Measurements from ENCODE around the gene UBL4B.

Gene UBL4B

GRCh38 chr1:110084227-110085078, 27.8 kb upstream of the UBL4B start:
- no peak for DNase-seq (ENCODE audit: low read depth in 1 of 2, low spot score in 1 of 2)

- no peak for DNase-seq (ENCODE audit: low read depth in 1 of 2, low spot score in 1 of 2)
These were observed 26.6 kb upstream of the UBL4B start for GRCh38 chr1:110085671-110086070.

- no peak for DNase-seq (ENCODE audit: low read depth in 1 of 2, low spot score in 1 of 2)
These were observed 25.3 kb upstream of the UBL4B start for GRCh38 chr1:110086961-110087360.

GRCh38 chr1:110087812-110088738, 24.2 kb upstream of the UBL4B start:
- peak in 1 of 2 donors; percentile 51 for DNase-seq (ENCODE audit: low read depth in 1 of 2, low spot score in 1 of 2)

GRCh38 chr1:110088739-110089316, 23.4 kb upstream of the UBL4B start:
- DNase-seq (ENCODE audit: low read depth in 1 of 2, low spot score in 1 of 2) = no peak

GRCh38 chr1:110089561-110090275, 22.5 kb upstream of the UBL4B start:
- no peak for DNase-seq (ENCODE audit: low read depth in 1 of 2, low spot score in 1 of 2)

GRCh38 chr1:110091381-110091780, 20.9 kb upstream of the UBL4B start:
- no peak for DNase-seq (ENCODE audit: low read depth in 1 of 2, low spot score in 1 of 2)

GRCh38 chr1:110091791-110092190, 20.5 kb upstream of the UBL4B start:
- DNase-seq (ENCODE audit: low read depth in 1 of 2, low spot score in 1 of 2) = no peak

- DNase-seq (ENCODE audit: low read depth in 1 of 2, low spot score in 1 of 2) = no peak
These were observed 19.3 kb upstream of the UBL4B start for GRCh38 chr1:110092991-110093390.

GRCh38 chr1:110094931-110095654, 17.1 kb upstream of the UBL4B start:
- DNase-seq (ENCODE audit: low read depth in 1 of 2, low spot score in 1 of 2) = no peak

- no peak for DNase-seq (ENCODE audit: low read depth in 1 of 2, low spot score in 1 of 2)
These were observed 14.6 kb upstream of the UBL4B start for GRCh38 chr1:110097507-110098221.

GRCh38 chr1:110098222-110099026, 13.8 kb upstream of the UBL4B start:
- no peak for DNase-seq (ENCODE audit: low read depth in 1 of 2, low spot score in 1 of 2)

GRCh38 chr1:110100335-110100734, 11.9 kb upstream of the UBL4B start:
- DNase-seq (ENCODE audit: low read depth in 1 of 2, low spot score in 1 of 2) = no peak

- DNase-seq (ENCODE audit: low read depth in 1 of 2, low spot score in 1 of 2) = no peak
These were observed 10.2 kb upstream of the UBL4B start for GRCh38 chr1:110102081-110102480.

- peak; percentile 24 to 54 for DNase-seq (ENCODE audit: low read depth in 1 of 2, low spot score in 1 of 2)
These were observed 6.0 kb upstream of the UBL4B start for GRCh38 chr1:110106013-110106941.

GRCh38 chr1:110107867-110108469, 4.3 kb upstream of the UBL4B start:
- no peak for DNase-seq (ENCODE audit: low read depth in 1 of 2, low spot score in 1 of 2)

GRCh38 chr1:110111081-110111480, 1.2 kb upstream of the UBL4B start:
- DNase-seq (ENCODE audit: low read depth in 1 of 2, low spot score in 1 of 2) = no peak

Data from activated CD4-positive, alpha-beta T cell treated with anti-CD3 and anti-CD28 coated beads, Interleukin-2, amount 50 U/mL, for 24 hours (primary cell).